Neural progenitor cell (in vitro differentiated cells): ENCODE measurements around the gene TEPSIN. TPM values are rescaled to one million over a fixed set of nuclear protein-coding genes. Genes with fewer than 3 reads are reported as not detected.

Source experiments
- DNase-seq: peaks from one replicate; pipeline ENCODE4 v3.0.0-alpha.2; 2016; ENCODE audit warnings: low spot score
- H2AFZ ChIP-seq: fragments of 200-600 bp; sonication (generic); replicated peaks from 2 replicates; pipeline ENCODE4 v1.6.1; 2016; ENCODE audit warnings: antibody characterized with exemption
- H3F3A ChIP-seq: fragments of 200-600 bp; sonication (generic); 2 replicates; pipeline ENCODE4 v1.6.1; 2016; ENCODE audit warnings: antibody characterized with exemption, low read depth
- H3K27ac ChIP-seq: fragments of 200-600 bp; sonication (generic); 2 replicates; pipeline ENCODE4 v1.5.1; 2016; ENCODE audit warnings: mild to moderate bottlenecking
- H3K27me3 ChIP-seq: fragments of 200-600 bp; sonication (generic); 2 replicates; pipeline ENCODE4 v1.6.1; 2016; ENCODE audit warnings: mild to moderate bottlenecking, moderate library complexity
- H3K36me3 ChIP-seq: fragments of 200-600 bp; sonication (generic); 2 replicates; pipeline ENCODE4 v1.5.1; 2016
- H3K4me1 ChIP-seq: fragments of 200-600 bp; sonication (generic); 2 replicates; pipeline ENCODE4 v1.6.1; 2016; ENCODE audit warnings: mixed run types
- H3K4me2 ChIP-seq: fragments of 200-600 bp; sonication (generic); 2 replicates; pipeline ENCODE4 v1.6.1; 2016
- H3K4me3 ChIP-seq: fragments of 200-600 bp; sonication (generic); 2 replicates; pipeline ENCODE4 v1.5.1; 2016
- H3K79me2 ChIP-seq: fragments of 200-600 bp; sonication (generic); 2 replicates; pipeline ENCODE4 v1.6.1; 2016; ENCODE audit warnings: low read depth
- H3K9ac ChIP-seq: fragments of 200-600 bp; sonication (generic); 2 replicates; pipeline ENCODE4 v1.6.1; 2016
- H3K9me3 ChIP-seq: fragments of 200-600 bp; sonication (generic); 2 replicates; pipeline ENCODE4 v1.5.1; 2016; ENCODE audit warnings: low read depth
- H4K20me1 ChIP-seq: fragments of 200-600 bp; sonication (generic); 2 replicates; pipeline ENCODE4 v1.6.1; 2016; ENCODE audit warnings: low read depth
- H3K27ac Mint-ChIP-seq: 3 replicates; pipeline ENCODE4 v1.8.0; 2021; ENCODE audit warnings: mixed read lengths
- H3K27me3 Mint-ChIP-seq: 2 replicates; pipeline ENCODE4 v1.8.0; 2022; ENCODE audit warnings: low read depth, mild to moderate bottlenecking, inconsistent platforms, moderate library complexity, mixed read lengths; ENCODE audit not compliant: insufficient read depth
- H3K36me3 Mint-ChIP-seq: 3 replicates; pipeline ENCODE4 v1.8.0; 2021; ENCODE audit warnings: mixed read lengths
- H3K4me1 Mint-ChIP-seq: 3 replicates; pipeline ENCODE4 v1.8.0; 2021; ENCODE audit warnings: mixed read lengths
- H3K4me3 Mint-ChIP-seq: 3 replicates; pipeline ENCODE4 v1.8.0; 2021; ENCODE audit warnings: mild to moderate bottlenecking, moderate library complexity, mixed read lengths
- H3K9me3 Mint-ChIP-seq: 3 replicates; pipeline ENCODE4 v1.8.0; 2020; ENCODE audit warnings: mixed read lengths
- CTCF ChIP-seq: fragments of 200-600 bp; sonication (generic); IDR thresholded peaks from 2 replicates; pipeline ENCODE4 v1.5.1; 2017; ENCODE audit warnings: antibody characterized with exemption, mild to moderate bottlenecking
- EZH2 ChIP-seq: fragments of 200-600 bp; sonication (generic); IDR thresholded peaks from 2 replicates; pipeline ENCODE4 v1.6.1; 2017; ENCODE audit warnings: antibody characterized with exemption, mild to moderate bottlenecking, moderate library complexity
- EZH2phosphoT487 ChIP-seq: fragments of 200-600 bp; sonication (generic); IDR thresholded peaks from 2 replicates; pipeline ENCODE4 v1.6.1; 2017; ENCODE audit warnings: antibody characterized with exemption
- total RNA-seq: library from RNA; depleted of rRNA; stranded (reverse); fragments of >200 nt; gene quantifications from 2 replicates; pipeline ENCODE4 v1.2.3, GENCODE V29; 2015; ENCODE audit warnings: low replicate concordance

TEPSIN gene
- total RNA-seq, 1 donor from 2014 or later, result 20.6 TPM

GRCh38 chr17:81187586-81188490 is 51.0 kb downstream of the TEPSIN start:
- no peak overlapping the region for H3K4me3 Mint-ChIP-seq
- no peak for TF ChIP-seq CTCF
- TF ChIP-seq EZH2phosphoT487, result no peak
- no peak for TF ChIP-seq EZH2
- no peak overlapping the region for H3K4me2 ChIP-seq
- H3K4me1 Mint-ChIP-seq, result no peaks in the 10 kb centered on the region
- H3K36me3 Mint-ChIP-seq, result no peaks in the 10 kb centered on the region
- H2AFZ ChIP-seq, result no peak overlapping the region
- peaks cover 8% of the 10 kb centered on the region for H3K4me1 ChIP-seq
- H3K79me2 ChIP-seq, result no peaks in the 10 kb centered on the region
- no peaks in the 10 kb centered on the region for H4K20me1 ChIP-seq
- H3K27ac Mint-ChIP-seq, result no peak overlapping the region
- H3F3A ChIP-seq, result peaks cover 5% of the 10 kb centered on the region
- H3K27me3 ChIP-seq, result no peaks in the 10 kb centered on the region
- H3K9ac ChIP-seq, result no peak overlapping the region
- no peaks in the 10 kb centered on the region for H3K9me3 Mint-ChIP-seq
- peaks cover 7% of the 10 kb centered on the region for H3K27me3 Mint-ChIP-seq
- H3K9me3 ChIP-seq, result no peaks in the 10 kb centered on the region
- H3K27ac ChIP-seq, result no peak overlapping the region
- H3K4me3 ChIP-seq, result no peak overlapping the region
- no peaks in the 10 kb centered on the region for H3K36me3 ChIP-seq
- no peak for DNase-seq

DNA sequence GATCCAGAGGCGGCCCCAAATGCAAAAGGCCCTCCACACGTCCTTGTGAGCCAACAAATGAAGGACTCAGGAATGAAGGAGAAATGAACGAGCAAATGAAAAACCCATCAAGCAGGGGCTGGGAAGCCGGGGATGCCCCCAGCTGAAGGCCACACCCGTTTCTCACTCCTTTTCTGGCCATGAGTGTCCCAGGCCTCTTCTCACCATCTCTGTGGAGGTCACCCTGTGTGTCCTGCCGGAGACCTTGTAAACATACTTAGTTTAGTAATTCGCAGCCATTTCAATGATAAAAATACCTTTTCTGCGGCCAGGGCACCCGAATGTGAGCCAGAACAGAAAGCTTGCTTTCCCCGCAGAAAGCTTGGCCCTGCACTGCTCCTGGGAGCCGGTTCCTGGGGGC is 51.7 kb downstream of the TEPSIN start:
- Histone ChIP-seq H3K27ac (no peak overlapping the region), H4K20me1 (no peaks in the 10 kb centered on the region), H3K4me3 (no peak overlapping the region), H3K79me2 (no peaks in the 10 kb centered on the region), H3K4me1 (peaks cover 8% of the 10 kb centered on the region), H3K9me3 (no peaks in the 10 kb centered on the region), H3F3A (peaks cover 5% of the 10 kb centered on the region), H3K9ac (no peak overlapping the region), H3K27me3 (no peaks in the 10 kb centered on the region), H3K36me3 (no peaks in the 10 kb centered on the region), H3K4me2 (no peak overlapping the region), H2AFZ (no peak overlapping the region)
- H3K4me3 Mint-ChIP-seq, result no peak overlapping the region
- TF ChIP-seq EZH2phosphoT487, result no peak
- TF ChIP-seq EZH2, result no peak
- no peak for TF ChIP-seq CTCF
- no peak for DNase-seq
- peaks cover 7% of the 10 kb centered on the region for H3K27me3 Mint-ChIP-seq
- H3K36me3 Mint-ChIP-seq, result no peaks in the 10 kb centered on the region
- no peaks in the 10 kb centered on the region for H3K4me1 Mint-ChIP-seq
- no peak overlapping the region for H3K27ac Mint-ChIP-seq
- no peaks in the 10 kb centered on the region for H3K9me3 Mint-ChIP-seq

GRCh38 chr17:81186203-81186602 is 52.7 kb downstream of the TEPSIN start:
- Histone ChIP-seq H3K4me2 (no peak overlapping the region), H3K9ac (no peak overlapping the region), H3K4me1 (peaks cover 8% of the 10 kb centered on the region), H2AFZ (no peak overlapping the region), H3K79me2 (no peaks in the 10 kb centered on the region), H3K36me3 (no peaks in the 10 kb centered on the region), H3F3A (peaks cover 5% of the 10 kb centered on the region), H3K27ac (no peak overlapping the region), H4K20me1 (no peaks in the 10 kb centered on the region), H3K27me3 (no peaks in the 10 kb centered on the region), H3K4me3 (no peak overlapping the region), H3K9me3 (no peaks in the 10 kb centered on the region)
- Mint-ChIP-seq H3K27ac (no peak overlapping the region), H3K4me3 (no peak overlapping the region), H3K4me1 (no peaks in the 10 kb centered on the region), H3K27me3 (peaks cover 7% of the 10 kb centered on the region), H3K36me3 (no peaks in the 10 kb centered on the region), H3K9me3 (no peaks in the 10 kb centered on the region)
- no peak for DNase-seq
- TF ChIP-seq EZH2, result no peak
- TF ChIP-seq EZH2phosphoT487, result no peak
- TF ChIP-seq CTCF, result no peak
